Measurements from ENCODE around the gene SNIP1. TPM values are rescaled to one million over a fixed set of nuclear protein-coding genes. Genes with fewer than 3 reads are reported as not detected.

Gene SNIP1
- total and polyA plus RNA-seq, 2 experiments from 2014 or later = 7.0 to 11.4 TPM

DNA sequence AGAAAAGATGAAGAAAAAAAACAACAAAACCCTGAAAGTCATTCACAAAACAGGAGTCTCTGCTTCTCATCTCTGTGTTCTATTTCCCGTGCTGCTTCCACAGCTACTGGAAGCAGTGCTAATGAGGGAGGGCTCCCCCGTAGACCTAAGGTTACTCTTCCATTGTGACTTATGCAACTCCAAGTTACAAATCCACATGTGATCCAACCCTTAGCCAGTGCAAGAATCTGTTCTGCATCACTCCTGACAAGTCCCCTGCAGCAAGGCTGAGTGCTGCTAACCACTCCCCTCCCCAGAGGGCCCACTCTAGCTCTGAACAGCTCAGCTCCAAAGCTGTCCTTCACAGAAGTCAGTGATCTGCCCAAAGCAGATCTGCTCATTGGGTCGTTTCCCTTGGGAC is 12.9 kb upstream of the SNIP1 start:
- TF ChIP-seq POLR2AphosphoS5 (IDR thresholded peaks at IDR 0.05; ENCODE audit: low read depth) = no peak
- TF ChIP-seq, protein P1, sequence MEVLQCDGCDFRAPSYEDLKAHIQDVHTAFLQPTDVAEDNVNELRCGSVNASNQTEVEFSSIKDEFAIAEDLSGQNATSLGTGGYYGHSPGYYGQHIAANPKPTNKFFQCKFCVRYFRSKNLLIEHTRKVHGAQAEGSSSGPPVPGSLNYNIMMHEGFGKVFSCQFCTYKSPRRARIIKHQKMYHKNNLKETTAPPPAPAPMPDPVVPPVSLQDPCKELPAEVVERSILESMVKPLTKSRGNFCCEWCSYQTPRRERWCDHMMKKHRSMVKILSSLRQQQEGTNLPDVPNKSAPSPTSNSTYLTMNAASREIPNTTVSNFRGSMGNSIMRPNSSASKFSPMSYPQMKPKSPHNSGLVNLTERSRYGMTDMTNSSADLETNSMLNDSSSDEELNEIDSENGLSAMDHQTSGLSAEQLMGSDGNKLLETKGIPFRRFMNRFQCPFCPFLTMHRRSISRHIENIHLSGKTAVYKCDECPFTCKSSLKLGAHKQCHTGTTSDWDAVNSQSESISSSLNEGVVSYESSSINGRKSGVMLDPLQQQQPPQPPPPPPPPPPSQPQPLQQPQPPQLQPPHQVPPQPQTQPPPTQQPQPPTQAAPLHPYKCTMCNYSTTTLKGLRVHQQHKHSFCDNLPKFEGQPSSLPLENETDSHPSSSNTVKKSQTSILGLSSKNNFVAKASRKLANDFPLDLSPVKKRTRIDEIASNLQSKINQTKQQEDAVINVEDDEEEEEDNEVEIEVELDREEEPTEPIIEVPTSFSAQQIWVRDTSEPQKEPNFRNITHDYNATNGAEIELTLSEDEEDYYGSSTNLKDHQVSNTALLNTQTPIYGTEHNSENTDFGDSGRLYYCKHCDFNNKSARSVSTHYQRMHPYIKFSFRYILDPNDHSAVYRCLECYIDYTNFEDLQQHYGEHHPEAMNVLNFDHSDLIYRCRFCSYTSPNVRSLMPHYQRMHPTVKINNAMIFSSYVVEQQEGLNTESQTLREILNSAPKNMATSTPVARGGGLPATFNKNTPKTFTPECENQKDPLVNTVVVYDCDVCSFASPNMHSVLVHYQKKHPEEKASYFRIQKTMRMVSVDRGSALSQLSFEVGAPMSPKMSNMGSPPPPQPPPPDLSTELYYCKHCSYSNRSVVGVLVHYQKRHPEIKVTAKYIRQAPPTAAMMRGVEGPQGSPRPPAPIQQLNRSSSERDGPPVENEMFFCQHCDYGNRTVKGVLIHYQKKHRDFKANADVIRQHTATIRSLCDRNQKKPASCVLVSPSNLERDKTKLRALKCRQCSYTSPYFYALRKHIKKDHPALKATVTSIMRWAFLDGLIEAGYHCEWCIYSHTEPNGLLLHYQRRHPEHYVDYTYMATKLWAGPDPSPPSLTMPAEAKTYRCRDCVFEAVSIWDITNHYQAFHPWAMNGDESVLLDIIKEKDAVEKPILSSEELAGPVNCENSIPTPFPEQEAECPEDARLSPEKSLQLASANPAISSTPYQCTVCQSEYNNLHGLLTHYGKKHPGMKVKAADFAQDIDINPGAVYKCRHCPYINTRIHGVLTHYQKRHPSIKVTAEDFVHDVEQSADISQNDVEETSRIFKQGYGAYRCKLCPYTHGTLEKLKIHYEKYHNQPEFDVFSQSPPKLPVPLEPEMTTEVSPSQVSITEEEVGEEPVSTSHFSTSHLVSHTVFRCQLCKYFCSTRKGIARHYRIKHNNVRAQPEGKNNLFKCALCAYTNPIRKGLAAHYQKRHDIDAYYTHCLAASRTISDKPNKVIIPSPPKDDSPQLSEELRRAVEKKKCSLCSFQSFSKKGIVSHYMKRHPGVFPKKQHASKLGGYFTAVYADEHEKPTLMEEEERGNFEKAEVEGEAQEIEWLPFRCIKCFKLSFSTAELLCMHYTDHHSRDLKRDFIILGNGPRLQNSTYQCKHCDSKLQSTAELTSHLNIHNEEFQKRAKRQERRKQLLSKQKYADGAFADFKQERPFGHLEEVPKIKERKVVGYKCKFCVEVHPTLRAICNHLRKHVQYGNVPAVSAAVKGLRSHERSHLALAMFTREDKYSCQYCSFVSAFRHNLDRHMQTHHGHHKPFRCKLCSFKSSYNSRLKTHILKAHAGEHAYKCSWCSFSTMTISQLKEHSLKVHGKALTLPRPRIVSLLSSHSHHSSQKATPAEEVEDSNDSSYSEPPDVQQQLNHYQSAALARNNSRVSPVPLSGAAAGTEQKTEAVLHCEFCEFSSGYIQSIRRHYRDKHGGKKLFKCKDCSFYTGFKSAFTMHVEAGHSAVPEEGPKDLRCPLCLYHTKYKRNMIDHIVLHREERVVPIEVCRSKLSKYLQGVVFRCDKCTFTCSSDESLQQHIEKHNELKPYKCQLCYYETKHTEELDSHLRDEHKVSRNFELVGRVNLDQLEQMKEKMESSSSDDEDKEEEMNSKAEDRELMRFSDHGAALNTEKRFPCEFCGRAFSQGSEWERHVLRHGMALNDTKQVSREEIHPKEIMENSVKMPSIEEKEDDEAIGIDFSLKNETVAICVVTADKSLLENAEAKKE (CRISPR knock-in tag; IDR thresholded peaks at IDR 0.05) = no peak
- TF ChIP-seq CREB1 (CRISPR knock-in tag; IDR thresholded peaks at IDR 0.05; ENCODE audit: low read depth) = no peak
- TF ChIP-seq EZH2 (IDR thresholded peaks at IDR 0.05; ENCODE audit: low read depth, unreplicated experiment) = no peak
- no peak for TF ChIP-seq NANOG (IDR thresholded peaks at IDR 0.05; ENCODE audit: borderline replicate concordance)
- no peak for TF ChIP-seq ZNF114 (CRISPR knock-in tag; IDR thresholded peaks at IDR 0.05)
- TF ChIP-seq, protein P2, sequence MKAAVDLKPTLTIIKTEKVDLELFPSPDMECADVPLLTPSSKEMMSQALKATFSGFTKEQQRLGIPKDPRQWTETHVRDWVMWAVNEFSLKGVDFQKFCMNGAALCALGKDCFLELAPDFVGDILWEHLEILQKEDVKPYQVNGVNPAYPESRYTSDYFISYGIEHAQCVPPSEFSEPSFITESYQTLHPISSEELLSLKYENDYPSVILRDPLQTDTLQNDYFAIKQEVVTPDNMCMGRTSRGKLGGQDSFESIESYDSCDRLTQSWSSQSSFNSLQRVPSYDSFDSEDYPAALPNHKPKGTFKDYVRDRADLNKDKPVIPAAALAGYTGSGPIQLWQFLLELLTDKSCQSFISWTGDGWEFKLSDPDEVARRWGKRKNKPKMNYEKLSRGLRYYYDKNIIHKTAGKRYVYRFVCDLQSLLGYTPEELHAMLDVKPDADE (IDR thresholded peaks at IDR 0.05) = no peak
- no peak for TF ChIP-seq EZH2phosphoT487 (IDR thresholded peaks at IDR 0.05; ENCODE audit: unreplicated experiment)
- no peak for TF ChIP-seq ZNF331 (CRISPR knock-in tag; IDR thresholded peaks at IDR 0.05; ENCODE audit: low read depth)
- no peak for TF ChIP-seq JUNB (IDR thresholded peaks at IDR 0.05; ENCODE audit: unreplicated experiment)
- TF ChIP-seq, protein P3, sequence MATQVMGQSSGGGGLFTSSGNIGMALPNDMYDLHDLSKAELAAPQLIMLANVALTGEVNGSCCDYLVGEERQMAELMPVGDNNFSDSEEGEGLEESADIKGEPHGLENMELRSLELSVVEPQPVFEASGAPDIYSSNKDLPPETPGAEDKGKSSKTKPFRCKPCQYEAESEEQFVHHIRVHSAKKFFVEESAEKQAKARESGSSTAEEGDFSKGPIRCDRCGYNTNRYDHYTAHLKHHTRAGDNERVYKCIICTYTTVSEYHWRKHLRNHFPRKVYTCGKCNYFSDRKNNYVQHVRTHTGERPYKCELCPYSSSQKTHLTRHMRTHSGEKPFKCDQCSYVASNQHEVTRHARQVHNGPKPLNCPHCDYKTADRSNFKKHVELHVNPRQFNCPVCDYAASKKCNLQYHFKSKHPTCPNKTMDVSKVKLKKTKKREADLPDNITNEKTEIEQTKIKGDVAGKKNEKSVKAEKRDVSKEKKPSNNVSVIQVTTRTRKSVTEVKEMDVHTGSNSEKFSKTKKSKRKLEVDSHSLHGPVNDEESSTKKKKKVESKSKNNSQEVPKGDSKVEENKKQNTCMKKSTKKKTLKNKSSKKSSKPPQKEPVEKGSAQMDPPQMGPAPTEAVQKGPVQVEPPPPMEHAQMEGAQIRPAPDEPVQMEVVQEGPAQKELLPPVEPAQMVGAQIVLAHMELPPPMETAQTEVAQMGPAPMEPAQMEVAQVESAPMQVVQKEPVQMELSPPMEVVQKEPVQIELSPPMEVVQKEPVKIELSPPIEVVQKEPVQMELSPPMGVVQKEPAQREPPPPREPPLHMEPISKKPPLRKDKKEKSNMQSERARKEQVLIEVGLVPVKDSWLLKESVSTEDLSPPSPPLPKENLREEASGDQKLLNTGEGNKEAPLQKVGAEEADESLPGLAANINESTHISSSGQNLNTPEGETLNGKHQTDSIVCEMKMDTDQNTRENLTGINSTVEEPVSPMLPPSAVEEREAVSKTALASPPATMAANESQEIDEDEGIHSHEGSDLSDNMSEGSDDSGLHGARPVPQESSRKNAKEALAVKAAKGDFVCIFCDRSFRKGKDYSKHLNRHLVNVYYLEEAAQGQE (IDR thresholded peaks at IDR 0.05; ENCODE audit: unreplicated experiment) = no peak
- no peak for TF ChIP-seq STAT1 (IDR thresholded peaks at IDR 0.05; ENCODE audit: unreplicated experiment)
- TF ChIP-seq, protein P4, sequence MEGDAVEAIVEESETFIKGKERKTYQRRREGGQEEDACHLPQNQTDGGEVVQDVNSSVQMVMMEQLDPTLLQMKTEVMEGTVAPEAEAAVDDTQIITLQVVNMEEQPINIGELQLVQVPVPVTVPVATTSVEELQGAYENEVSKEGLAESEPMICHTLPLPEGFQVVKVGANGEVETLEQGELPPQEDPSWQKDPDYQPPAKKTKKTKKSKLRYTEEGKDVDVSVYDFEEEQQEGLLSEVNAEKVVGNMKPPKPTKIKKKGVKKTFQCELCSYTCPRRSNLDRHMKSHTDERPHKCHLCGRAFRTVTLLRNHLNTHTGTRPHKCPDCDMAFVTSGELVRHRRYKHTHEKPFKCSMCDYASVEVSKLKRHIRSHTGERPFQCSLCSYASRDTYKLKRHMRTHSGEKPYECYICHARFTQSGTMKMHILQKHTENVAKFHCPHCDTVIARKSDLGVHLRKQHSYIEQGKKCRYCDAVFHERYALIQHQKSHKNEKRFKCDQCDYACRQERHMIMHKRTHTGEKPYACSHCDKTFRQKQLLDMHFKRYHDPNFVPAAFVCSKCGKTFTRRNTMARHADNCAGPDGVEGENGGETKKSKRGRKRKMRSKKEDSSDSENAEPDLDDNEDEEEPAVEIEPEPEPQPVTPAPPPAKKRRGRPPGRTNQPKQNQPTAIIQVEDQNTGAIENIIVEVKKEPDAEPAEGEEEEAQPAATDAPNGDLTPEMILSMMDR (conservative IDR thresholded peaks at IDR 0.05; ENCODE audit: low read depth in 2 of 2) = no peak
- Histone ChIP-seq H3K4me3 (no peak overlapping the region), H4K20me1 (replicated peaks; ENCODE audit: insufficient read depth) (peaks cover 20% of the 10 kb centered on the region), H3K79me2 (replicated peaks; ENCODE audit: insufficient read depth) (no peaks in the 10 kb centered on the region; the same call in 1 of the 2 replicates), H2AFZ (no peak overlapping the region), H3K36me3 (ENCODE audit: insufficient read depth) (peaks cover 54% of the 10 kb centered on the region), H3K4me2 (no peak overlapping the region), H3K4me1 (ENCODE audit: insufficient read depth) (no peaks in the 10 kb centered on the region), H3K9me2 (ENCODE audit: insufficient read depth) (no peaks in the 10 kb centered on the region), H3K27me3 (ENCODE audit: insufficient read depth) (no peaks in the 10 kb centered on the region), H3K27ac (ENCODE audit: low read depth) (no peak overlapping the region), H3F3A (replicated peaks; ENCODE audit: low read depth) (peaks cover 7% of the 10 kb centered on the region; the same call in 1 of the 2 replicates)
- Mint-ChIP-seq H3K4me3 (no peak overlapping the region), H3K4me1 (no peaks in the 10 kb centered on the region), H3K27ac (no peak overlapping the region), H3K36me3 (ENCODE audit: low read depth) (peaks cover 65% of the 10 kb centered on the region), H3K27me3 (ENCODE audit: insufficient read depth, low read depth, poor library complexity) (no peaks in the 10 kb centered on the region), H3K9me3 (no peaks in the 10 kb centered on the region; the same call in 2 of the 3 replicates)
- no peak for DNase-seq (ENCODE audit: low spot score)
- no peak for ATAC-seq

Measured in GM23338 (cell line).